Fibroblast of upper back skin (primary cell): ENCODE measurements around the gene SLC35B4.

Experiments
- DNase-seq: peaks from one replicate; pipeline ENCODE4 v3.0.0-alpha.2; 2013

The SLC35B4 gene

GRCh38 chr7:134289423-134289822, 27.3 kb downstream of the SLC35B4 start:
- peak; percentile 31 for DNase-seq

GRCh38 chr7:134287916-134288659, 28.6 kb downstream of the SLC35B4 start:
- DNase-seq: no peak

- no peak for DNase-seq
Measured at GRCh38 chr7:134284952-134285351, 31.8 kb downstream of the SLC35B4 start.

- DNase-seq: no peak
Measured at GRCh38 chr7:134284011-134284410, 32.7 kb downstream of the SLC35B4 start.

- no peak for DNase-seq
Measured at GRCh38 chr7:134280508-134280907, 36.2 kb downstream of the SLC35B4 start.

GRCh38 chr7:134279898-134280297, 36.8 kb downstream of the SLC35B4 start:
- DNase-seq: no peak

- DNase-seq: no peak
Measured at GRCh38 chr7:134279336-134279735, 37.4 kb downstream of the SLC35B4 start.

GRCh38 chr7:134278502-134279153, 38.1 kb downstream of the SLC35B4 start:
- DNase-seq: no peak

- no peak for DNase-seq
Measured at GRCh38 chr7:134276951-134277350, 39.8 kb downstream of the SLC35B4 start.

GRCh38 chr7:134262322-134262721, 54.4 kb downstream of the SLC35B4 start:
- DNase-seq: no peak

GRCh38 chr7:134255814-134256213, 60.9 kb downstream of the SLC35B4 start:
- DNase-seq: no peak

GRCh38 chr7:134254311-134254710, 62.4 kb downstream of the SLC35B4 start:
- DNase-seq: peak; percentile 1

- DNase-seq: no peak
Measured at GRCh38 chr7:134248196-134248595, 68.5 kb downstream of the SLC35B4 start.

- DNase-seq: no peak
Measured at GRCh38 chr7:134246761-134247160, 70.0 kb downstream of the SLC35B4 start.

- DNase-seq: no peak
Measured at GRCh38 chr7:134246347-134246746, 70.4 kb downstream of the SLC35B4 start.

- DNase-seq: no peak
Measured at GRCh38 chr7:134245253-134245652, 71.5 kb downstream of the SLC35B4 start.
